Heart right ventricle (tissue), 16 donors: ENCODE measurements around the gene SMG6. TPM values are rescaled to one million over a fixed set of nuclear protein-coding genes. Genes with fewer than 3 reads are reported as not detected.
"Not testable (repeated sequence)": the region's sequence is repeated elsewhere in the genome, so short reads cannot be mapped to it uniquely, and the experiment has no call there.

ENCODE experiments used
- ATAC-seq, 8 donors: fragments of 200-7000 bp; cut with Tn5 transposase; one replicate each; pipeline ENCODE4 v1.9.1; 2020; ENCODE audit warnings: mild to moderate bottlenecking in 8 of 8, moderate library complexity in 8 of 8, moderate number of reproducible peaks in 1 of 8
- DNase-seq, 2 donors: peaks; one replicate each; pipeline ENCODE4 v3.0.0-alpha.2; 2020
- H3K27ac ChIP-seq, 10 donors: fragments of 200-600 bp; sonication (generic) in 2 of 10; one replicate each; pipeline versions ENCODE4 v1.5.0 to v1.8.0; 2020 to 2022; ENCODE audit warnings: mild to moderate bottlenecking in 3 of 10
- H3K27me3 ChIP-seq, 7 donors: fragments of 200-600 bp; one replicate each; pipeline ENCODE4 v1.8.0; 2021 to 2022; ENCODE audit warnings: mild to moderate bottlenecking in 2 of 7
- H3K36me3 ChIP-seq, 9 donors: fragments of 200-600 bp; sonication (generic) in 1 of 9; one replicate each; pipeline versions ENCODE4 v1.5.0 to v1.8.0; 2020 to 2022; ENCODE audit warnings: mild to moderate bottlenecking in 2 of 9
- H3K4me1 ChIP-seq, 9 donors: fragments of 200-600 bp; sonication (generic) in 1 of 9; one replicate each; pipeline versions ENCODE4 v1.5.0 to v1.8.0; 2020 to 2022; ENCODE audit warnings: mild to moderate bottlenecking in 4 of 9
- H3K4me3 ChIP-seq, 10 donors: fragments of 200-600 bp; sonication (generic) in 2 of 10; one replicate each; pipeline versions ENCODE4 v1.5.0 to v1.8.0; 2020 to 2022; ENCODE audit warnings: mild to moderate bottlenecking in 7 of 10, moderate library complexity in 2 of 10
- H3K9me3 ChIP-seq, 11 donors: fragments of 200-600 bp in 10 of 11; sonication (generic) in 2 of 11; one replicate each; pipeline versions ENCODE4 v1.5.0 to v1.8.0; 2013 to 2022; ENCODE audit warnings: mild to moderate bottlenecking in 2 of 11, control low read depth in 1 of 11, moderate library complexity in 1 of 11
- WGBS, 2 donors: extraction: QIAGEN DNeasy Blood & Tissue Kit; methylation state at CpG; one replicate each; pipeline ENCODE4 v1.1.7; 2013; ENCODE audit warnings: inconsistent platforms in 1 of 2; 5-methylcytosine and 5-hydroxymethylcytosine counted together
- intact Hi-C, 10 donors: fragments of 100-400 bp; cut with DNase I; formaldehyde crosslinking; loops; one replicate each; pipeline versions ENCODE4 v1.11.1 to v1.14.2; 2022
- polyA plus RNA-seq, 2 donors: library from polyadenylated mRNA; stranded (reverse); fragments of 200-250 nt; gene quantifications; one replicate each; pipeline ENCODE4 v1.2.3, GENCODE V29; 2013
- total RNA-seq, 10 donors: library from RNA; stranded (reverse); fragmentation: NEBNext Ultra II Directional in 3 of 10; extraction: Animal tissue kit (Norgen Biotek cat#: 25700) in 3 of 10; gene quantifications; one replicate each; pipeline versions ENCODE4 v1.2.1 to v1.2.4, GENCODE V29; 2021 to 2023
- TF ChIP-seq, protein P1 (sequence below), 9 donors: fragments of 200-600 bp; sonication (generic) in 2 of 9; IDR thresholded peaks; one replicate each; pipeline versions ENCODE4 v1.5.0 to v1.8.0; 2021 to 2022; ENCODE audit warnings: antibody characterized with exemption in 9 of 9, mild to moderate bottlenecking in 5 of 9, moderate library complexity in 1 of 9
- donor health status: Arrhythmogenic right ventricular cardiomyopathy.
- donor health status: ischemic (EF 13 %, LVEDD 7.1; RV severe dilation, severe dysfunction).
- donor health status: healthy with polysubstance abuse.
- donor health status: DM: no; HTN: yes; CAD: no.
- donor health status: DM: no; HTN: no; CAD: no.
- donor health status: ischemic (EF 25% LVEDD 6.9; RV normal size, moderate dysfunction).
- donor health status: ischemic (EF 25% LVEDD 5.7; RV mildly dilated, moderate dysfunction).
- donor health status: healthy.
- donor health status: DM: yes; HTN: yes; CAD: no.
- donor health status: Ischemic cardiomyopathy.
- donor health status: ischemic (EF 35%, LVEDD 5.7; RV mildly dilated, moderate dysfunction).
- donor health status: nonischemic (EF 11% LVEDD 7.7; RV severe dilation, severe dysfunction).
- donor health status: DM: yes; HTN: yes; CAD: no.
- donor health status: PGD.
- donor health status: ischemic (EF 29% LVEDD 5.4; RV normal size, mild dysfunction).
- donor health status: nonischemic (EF 23%, LVEDD 6.1; RV moderate dilation, normal function).

Gene SMG6
- total and polyA plus RNA-seq, 12 donors, result 13.6 to 28.1 (median 19.6) TPM

DNA sequence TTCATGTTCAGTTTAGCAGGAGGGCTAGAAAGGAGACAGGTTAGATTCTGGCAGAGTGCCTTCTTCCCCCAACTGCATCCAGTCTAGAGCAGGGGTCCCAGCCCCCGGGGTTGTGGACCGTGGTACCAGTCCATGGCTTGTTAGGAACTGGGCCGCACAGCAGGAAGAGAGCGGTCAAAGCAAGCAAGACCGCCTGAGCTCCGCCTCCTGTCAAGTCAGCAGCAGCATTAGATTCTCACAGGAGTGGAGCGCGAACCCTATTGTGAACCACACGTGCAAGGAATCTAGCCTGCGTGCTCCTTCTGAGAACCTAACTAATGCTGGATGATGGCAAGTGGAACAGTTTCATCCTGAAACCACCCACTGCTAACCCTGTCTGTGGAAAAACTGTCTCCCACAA, 153.7 kb downstream of the SMG6 start:
- DNase-seq (no peak), ATAC-seq (no peak)
- Histone ChIP-seq H3K27me3 (no peaks in the 10 kb centered on the region), H3K4me3 (no peak overlapping the region), H3K9me3 (no peaks in the 10 kb centered on the region), H3K27ac (no peak overlapping the region), H3K36me3 (peaks cover 0 to 68% (median 0%) of the 10 kb centered on the region in 9 donors), H3K4me1 (peaks cover 0 to 7% (median 0%) of the 10 kb centered on the region in 9 donors)
- intact Hi-C loops, result no loop called here
- 89 to 91% methylated on average over 10 of the region's 10 CpGs for WGBS, 2 donors
- TF ChIP-seq, protein P1, sequence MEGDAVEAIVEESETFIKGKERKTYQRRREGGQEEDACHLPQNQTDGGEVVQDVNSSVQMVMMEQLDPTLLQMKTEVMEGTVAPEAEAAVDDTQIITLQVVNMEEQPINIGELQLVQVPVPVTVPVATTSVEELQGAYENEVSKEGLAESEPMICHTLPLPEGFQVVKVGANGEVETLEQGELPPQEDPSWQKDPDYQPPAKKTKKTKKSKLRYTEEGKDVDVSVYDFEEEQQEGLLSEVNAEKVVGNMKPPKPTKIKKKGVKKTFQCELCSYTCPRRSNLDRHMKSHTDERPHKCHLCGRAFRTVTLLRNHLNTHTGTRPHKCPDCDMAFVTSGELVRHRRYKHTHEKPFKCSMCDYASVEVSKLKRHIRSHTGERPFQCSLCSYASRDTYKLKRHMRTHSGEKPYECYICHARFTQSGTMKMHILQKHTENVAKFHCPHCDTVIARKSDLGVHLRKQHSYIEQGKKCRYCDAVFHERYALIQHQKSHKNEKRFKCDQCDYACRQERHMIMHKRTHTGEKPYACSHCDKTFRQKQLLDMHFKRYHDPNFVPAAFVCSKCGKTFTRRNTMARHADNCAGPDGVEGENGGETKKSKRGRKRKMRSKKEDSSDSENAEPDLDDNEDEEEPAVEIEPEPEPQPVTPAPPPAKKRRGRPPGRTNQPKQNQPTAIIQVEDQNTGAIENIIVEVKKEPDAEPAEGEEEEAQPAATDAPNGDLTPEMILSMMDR (IDR thresholded peaks at IDR 0.05), result no peak

DNA sequence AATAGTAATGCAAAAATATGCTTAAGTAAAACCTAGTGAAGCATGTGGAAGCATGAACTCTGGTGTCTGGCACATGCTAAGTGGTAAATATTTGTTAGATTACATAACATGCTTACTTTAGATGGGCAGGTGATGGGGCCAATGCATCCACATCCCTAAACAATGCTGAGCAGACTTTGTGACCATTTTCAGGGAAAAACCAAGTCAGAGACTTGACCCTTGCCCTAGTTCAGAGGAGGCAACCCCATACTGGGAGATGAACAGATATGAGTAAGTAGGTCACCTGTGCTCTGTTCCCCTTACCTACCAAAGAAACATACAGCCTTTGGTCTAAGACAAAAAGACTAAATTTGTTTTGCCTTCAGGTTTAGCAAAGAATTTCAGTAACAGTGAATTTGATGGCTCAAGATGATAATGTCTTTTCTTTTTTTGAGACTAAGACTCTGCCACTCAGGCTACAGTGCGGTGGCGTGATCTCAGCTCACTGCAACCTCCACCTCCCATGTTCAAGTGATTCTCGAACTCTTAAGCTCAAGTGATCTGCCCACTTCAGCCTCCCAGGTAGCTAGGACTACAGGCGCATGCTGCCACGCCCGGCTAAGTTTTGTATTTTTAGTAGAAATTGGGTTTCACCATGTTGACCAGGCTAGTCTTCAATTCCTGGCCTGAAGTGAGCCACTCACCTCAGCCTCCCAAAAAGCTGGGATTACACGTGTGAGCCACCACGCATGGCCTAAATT, 157.3 kb downstream of the SMG6 start:
- Histone ChIP-seq H3K9me3 (no peaks in the 10 kb centered on the region), H3K27ac (no peak overlapping the region), H3K27me3 (no peaks in the 10 kb centered on the region), H3K36me3 (peaks cover 0 to 51% (median 0%) of the 10 kb centered on the region in 9 donors), H3K4me1 (peaks cover 0 to 7% (median 0%) of the 10 kb centered on the region in 9 donors), H3K4me3 (no peak overlapping the region)
- DNase-seq, result no peak
- no peak for ATAC-seq
- intact Hi-C loops, result no loop called here
- TF ChIP-seq, protein P1 (IDR thresholded peaks at IDR 0.05), result no peak
- 98% methylated on average over 8 of the region's 8 CpGs for WGBS, 2 donors

DNA sequence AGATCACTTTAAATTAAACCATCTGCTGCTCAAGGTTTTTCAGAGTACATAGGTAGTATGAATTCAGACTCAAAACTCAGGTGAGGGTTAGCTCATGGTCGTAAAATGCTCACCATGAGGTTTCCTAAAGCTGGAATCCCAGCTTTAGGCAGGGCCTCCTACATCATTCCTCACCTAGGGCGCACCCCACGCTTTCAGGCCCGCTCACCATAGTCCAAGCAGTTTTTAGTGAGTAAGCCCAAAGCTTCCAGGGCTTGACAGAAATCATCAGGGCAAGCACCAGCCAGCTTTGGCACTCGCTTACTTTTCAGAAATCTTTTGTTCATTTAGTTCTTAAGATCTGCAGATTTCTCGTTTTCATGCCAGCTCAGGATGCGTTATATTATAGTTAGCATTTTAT, 158.9 kb downstream of the SMG6 start:
- ATAC-seq (no peak), DNase-seq (no peak)
- Histone ChIP-seq H3K4me1 (peaks cover 0 to 7% (median 0%) of the 10 kb centered on the region in 9 donors), H3K36me3 (peaks cover 0 to 39% (median 0%) of the 10 kb centered on the region in 9 donors), H3K27me3 (no peaks in the 10 kb centered on the region), H3K4me3 (no peak overlapping the region), H3K9me3 (no peaks in the 10 kb centered on the region), H3K27ac (no peak overlapping the region)
- TF ChIP-seq, protein P1 (IDR thresholded peaks at IDR 0.05), result no peak
- WGBS, 2 donors, result 95 to 97% methylated on average over 7 of the region's 7 CpGs
- intact Hi-C loops, result no loop called here

DNA sequence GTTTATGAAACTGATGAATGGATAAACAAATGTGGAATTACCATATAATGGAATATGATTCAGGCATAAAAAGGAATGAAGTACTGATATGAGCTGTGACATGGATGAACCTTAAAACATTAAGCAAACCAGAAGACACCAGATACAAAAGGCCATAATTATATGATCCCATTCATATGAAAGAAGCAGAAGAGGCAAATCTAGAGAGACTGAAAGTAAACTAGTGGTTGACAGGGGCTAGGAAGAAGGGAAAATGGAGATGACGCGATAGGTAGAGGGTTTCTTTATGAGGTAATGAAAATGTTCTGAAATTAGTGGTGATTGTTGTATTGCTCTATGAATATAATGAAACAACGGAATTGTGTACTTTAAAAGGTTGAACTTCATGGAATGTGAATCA, 160.3 kb downstream of the SMG6 start:
- WGBS, 2 donors, result 96 to 98% methylated on average over 3 of the region's 3 CpGs

DNA sequence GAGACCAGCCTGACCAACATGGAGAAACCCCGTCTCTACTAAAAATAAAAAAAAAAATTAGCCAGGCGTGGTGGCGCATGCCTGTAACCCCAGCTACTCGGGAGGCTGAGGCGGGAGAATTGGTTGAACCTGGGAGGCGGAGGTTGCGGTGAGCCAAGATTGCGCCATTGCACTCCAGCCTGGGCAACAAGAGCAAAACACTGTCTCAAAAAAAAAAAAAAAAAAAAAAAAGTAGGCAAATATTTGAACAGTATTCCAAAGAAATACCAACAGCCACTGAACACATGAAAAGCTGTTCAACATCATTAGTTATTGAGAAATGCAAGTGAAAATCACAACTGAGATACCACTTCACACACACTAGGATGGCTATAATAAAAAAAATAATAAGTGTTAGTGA, 160.9 kb downstream of the SMG6 start:
- H3K27me3 ChIP-seq, ATAC-seq, H3K27ac ChIP-seq, H3K9me3 ChIP-seq, DNase-seq, intact Hi-C loops, H3K4me3 ChIP-seq: not testable (repeated sequence)
- 98 to 99% methylated on average over 8 of the region's 8 CpGs for WGBS, 2 donors
- peaks cover 8 to 24% (median 17%) of the 10 kb centered on the region in 9 donors for H3K4me1 ChIP-seq
- peaks cover 0 to 21% (median 0%) of the 10 kb centered on the region in 9 donors for H3K36me3 ChIP-seq

More for the DNA sequence above, 160.3 kb downstream of the SMG6 start:
- TF ChIP-seq, protein P1 (IDR thresholded peaks at IDR 0.05), result no peak
- intact Hi-C loops, result no loop called here
- DNase-seq, result no peak
- H3K9me3 ChIP-seq, result no peaks in the 10 kb centered on the region
- no peak overlapping the region for H3K27ac ChIP-seq
- no peak for ATAC-seq
- H3K4me1 ChIP-seq, result peaks cover 6 to 18% (median 12%) of the 10 kb centered on the region in 9 donors
- H3K36me3 ChIP-seq, result peaks cover 0 to 26% (median 0%) of the 10 kb centered on the region in 9 donors
- H3K4me3 ChIP-seq, result no peak overlapping the region
- H3K27me3 ChIP-seq, result no peaks in the 10 kb centered on the region
